ENCODE results near the gene RNASEH1.

Gene RNASEH1

DNA sequence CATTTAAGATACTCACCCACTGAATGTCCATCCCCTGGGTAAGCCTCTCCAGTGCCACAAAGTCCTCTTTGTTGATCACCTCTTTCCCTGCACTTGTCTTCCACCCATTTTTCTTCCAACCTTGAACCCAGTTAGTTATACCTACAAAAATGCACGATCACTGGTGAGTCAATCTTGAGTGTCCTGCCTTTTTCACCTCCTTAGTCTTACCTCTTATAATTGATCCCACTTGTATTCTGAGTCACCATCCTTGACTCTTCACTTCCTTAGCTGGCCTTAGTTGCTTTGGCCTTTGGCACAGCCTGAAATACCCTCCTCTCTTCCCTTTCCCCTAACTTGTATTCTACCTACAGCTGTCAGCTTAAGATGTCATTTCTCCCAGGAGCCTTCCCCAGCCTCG lies 10.2 kb downstream of the RNASEH1 start:
- no peak overlapping the region for H3K4ac ChIP-seq (ENCODE audit: low read depth, low read length)
- H3K56ac ChIP-seq (ENCODE audit: low read length), result no peak overlapping the region
- H4K5ac ChIP-seq (ENCODE audit: low read length), result no peak overlapping the region
- peaks cover 30% of the 10 kb centered on the region for H3K36me3 ChIP-seq (ENCODE audit: control insufficient read depth, insufficient read depth, low read length)
- no peak overlapping the region for H2BK120ac ChIP-seq (ENCODE audit: low read depth, low read length)
- no peak overlapping the region for H3K18ac ChIP-seq (ENCODE audit: low read length)
- no peak overlapping the region for H3K4me3 ChIP-seq (ENCODE audit: low read length)
- WGBS (ENCODE audit: extremely low coverage, insufficient coverage, low lambda C conversion rate), result no CpG with 5 or more reads among the region's 2 CpGs
- H2AK5ac ChIP-seq (ENCODE audit: low read length), result no peak overlapping the region
- H2BK15ac ChIP-seq (replicated peaks; ENCODE audit: low read depth), result no peak overlapping the region
- peaks cover 6% of the 10 kb centered on the region for H3K79me1 ChIP-seq (ENCODE audit: low read length)
- H3K27me3 ChIP-seq (ENCODE audit: insufficient read depth, low read length, poor library complexity), result no peaks in the 10 kb centered on the region
- no peak overlapping the region for H3K27ac ChIP-seq (ENCODE audit: low read depth, low read length)
- H3K23ac ChIP-seq (ENCODE audit: low read length), result no peak overlapping the region
- H3K9ac ChIP-seq (ENCODE audit: low read length), result no peak overlapping the region
- no peak overlapping the region for H3K4me2 ChIP-seq (ENCODE audit: low read length)
- no peak overlapping the region for H4K8ac ChIP-seq (ENCODE audit: low read depth, low read length)
- DNase-seq, result no peak
- H2BK5ac ChIP-seq (ENCODE audit: low read length), result no peak overlapping the region
- H3K79me2 ChIP-seq (ENCODE audit: control insufficient read depth, insufficient read depth, low read length), result peaks cover 2% of the 10 kb centered on the region
- no peaks in the 10 kb centered on the region for H3K4me1 ChIP-seq (ENCODE audit: control insufficient read depth, low read depth, low read length)

DNA sequence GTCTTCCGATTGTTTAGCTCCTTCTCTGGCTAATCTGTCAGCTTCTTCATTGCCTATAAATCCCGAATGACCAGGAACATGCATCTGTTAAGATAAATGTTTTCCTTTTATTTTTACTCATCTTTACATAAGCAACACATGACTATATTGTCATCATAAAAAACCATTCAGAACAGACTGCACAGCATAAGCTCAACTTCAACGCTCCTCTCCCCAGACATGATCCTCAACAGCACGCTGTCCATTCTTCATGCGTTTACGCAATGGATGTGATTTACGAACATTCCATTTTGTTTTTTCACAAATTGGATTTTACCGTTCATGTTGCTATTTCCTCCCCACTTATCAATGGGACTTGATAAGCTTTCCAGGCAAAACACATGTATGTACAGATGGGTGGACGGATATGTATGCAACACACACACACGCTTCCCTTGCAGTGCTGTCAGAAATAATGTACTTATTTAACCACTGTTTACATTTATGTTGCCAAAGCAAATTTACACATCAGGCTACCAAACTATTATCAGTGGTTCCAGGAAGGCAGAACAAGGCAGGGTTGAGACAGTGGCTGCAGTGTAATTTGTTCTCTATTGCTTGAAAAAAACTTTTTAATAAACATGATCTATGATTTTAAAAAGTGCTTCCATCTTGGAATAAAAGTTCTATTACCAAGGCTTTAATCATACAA lies 12.2 kb downstream of the RNASEH1 start:
- Histone ChIP-seq H4K8ac (ENCODE audit: low read depth, low read length) (no peak overlapping the region), H3K4me1 (ENCODE audit: control insufficient read depth, low read depth, low read length) (no peaks in the 10 kb centered on the region), H3K79me2 (ENCODE audit: control insufficient read depth, insufficient read depth, low read length) (peaks cover 2% of the 10 kb centered on the region), H3K79me1 (ENCODE audit: low read length) (peaks cover 7% of the 10 kb centered on the region), H3K4me3 (ENCODE audit: low read length) (no peak overlapping the region), H3K36me3 (ENCODE audit: control insufficient read depth, insufficient read depth, low read length) (peaks cover 31% of the 10 kb centered on the region), H3K4me2 (ENCODE audit: low read length) (no peak overlapping the region), H3K4ac (ENCODE audit: low read depth, low read length) (no peak overlapping the region), H3K18ac (ENCODE audit: low read length) (no peak overlapping the region), H2BK5ac (ENCODE audit: low read length) (no peak overlapping the region), H3K9ac (ENCODE audit: low read length) (no peak overlapping the region), H3K56ac (ENCODE audit: low read length) (no peak overlapping the region), H3K23ac (ENCODE audit: low read length) (no peak overlapping the region), H2BK120ac (ENCODE audit: low read depth, low read length) (no peak overlapping the region), H4K5ac (ENCODE audit: low read length) (no peak overlapping the region), H3K27ac (ENCODE audit: low read depth, low read length) (no peak overlapping the region), H2BK15ac (replicated peaks; ENCODE audit: low read depth) (no peak overlapping the region), H3K27me3 (ENCODE audit: insufficient read depth, low read length, poor library complexity) (no peaks in the 10 kb centered on the region), H2AK5ac (ENCODE audit: low read length) (no peak overlapping the region)
- no CpG with 5 or more reads among the region's 10 CpGs for WGBS (ENCODE audit: extremely low coverage, insufficient coverage, low lambda C conversion rate)
- DNase-seq, result no peak

DNA sequence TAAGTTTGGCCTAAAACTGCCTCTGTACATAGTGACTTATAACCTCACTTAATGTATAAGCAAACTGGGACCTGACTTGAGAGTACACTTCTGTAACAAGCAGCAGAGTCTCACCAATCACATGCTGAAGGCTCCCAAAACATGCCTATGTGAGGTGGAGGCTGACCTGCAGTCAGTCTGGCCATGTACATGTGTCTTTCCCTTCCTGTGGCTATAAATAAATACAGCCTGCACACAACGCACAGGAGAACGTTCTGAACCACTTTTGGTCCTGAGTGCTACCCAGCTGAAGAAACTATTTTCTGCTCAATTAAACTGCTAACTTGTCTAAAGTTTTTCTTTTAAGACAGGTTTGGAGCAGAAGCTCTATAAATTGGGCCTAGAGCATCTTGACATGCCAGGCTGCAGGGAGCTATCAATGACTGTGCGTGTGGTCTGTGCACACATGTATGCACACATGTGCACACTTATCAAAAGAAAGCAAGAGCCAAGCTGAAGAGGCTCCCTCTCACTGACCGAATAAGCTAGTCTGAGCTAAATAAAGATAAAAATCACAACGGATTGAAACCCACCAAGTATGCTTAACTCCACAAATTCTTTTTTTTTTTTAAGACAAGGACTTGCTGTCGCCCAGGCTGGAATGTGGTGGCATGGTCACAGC lies 15.0 kb downstream of the RNASEH1 start:
- no peaks in the 10 kb centered on the region for H3K4me1 ChIP-seq (ENCODE audit: control insufficient read depth, low read depth, low read length)
- peaks cover 7% of the 10 kb centered on the region for H3K79me1 ChIP-seq (ENCODE audit: low read length)
- no peak overlapping the region for H3K9ac ChIP-seq (ENCODE audit: low read length)
- no peak overlapping the region for H3K4me3 ChIP-seq (ENCODE audit: low read length)
- H3K27me3 ChIP-seq (ENCODE audit: insufficient read depth, low read length, poor library complexity), result no peaks in the 10 kb centered on the region
- H3K36me3 ChIP-seq (ENCODE audit: control insufficient read depth, insufficient read depth, low read length), result peaks cover 22% of the 10 kb centered on the region
- no peak overlapping the region for H3K56ac ChIP-seq (ENCODE audit: low read length)
- peaks cover 2% of the 10 kb centered on the region for H3K79me2 ChIP-seq (ENCODE audit: control insufficient read depth, insufficient read depth, low read length)
- H2AK5ac ChIP-seq (ENCODE audit: low read length), result no peak overlapping the region
- H2BK120ac ChIP-seq (ENCODE audit: low read depth, low read length), result no peak overlapping the region
- no peak overlapping the region for H2BK5ac ChIP-seq (ENCODE audit: low read length)
- DNase-seq, result no peak
- H3K4ac ChIP-seq (ENCODE audit: low read depth, low read length), result no peak overlapping the region
- no peak overlapping the region for H3K18ac ChIP-seq (ENCODE audit: low read length)
- no peak overlapping the region for H3K23ac ChIP-seq (ENCODE audit: low read length)
- H3K27ac ChIP-seq (ENCODE audit: low read depth, low read length), result no peak overlapping the region
- H4K5ac ChIP-seq (ENCODE audit: low read length), result no peak overlapping the region
- no peak overlapping the region for H4K8ac ChIP-seq (ENCODE audit: low read depth, low read length)
- no CpG with 5 or more reads among the region's 6 CpGs for WGBS (ENCODE audit: extremely low coverage, insufficient coverage, low lambda C conversion rate)
- H3K4me2 ChIP-seq (ENCODE audit: low read length), result no peak overlapping the region
- no peak overlapping the region for H2BK15ac ChIP-seq (replicated peaks; ENCODE audit: low read depth)

DNA sequence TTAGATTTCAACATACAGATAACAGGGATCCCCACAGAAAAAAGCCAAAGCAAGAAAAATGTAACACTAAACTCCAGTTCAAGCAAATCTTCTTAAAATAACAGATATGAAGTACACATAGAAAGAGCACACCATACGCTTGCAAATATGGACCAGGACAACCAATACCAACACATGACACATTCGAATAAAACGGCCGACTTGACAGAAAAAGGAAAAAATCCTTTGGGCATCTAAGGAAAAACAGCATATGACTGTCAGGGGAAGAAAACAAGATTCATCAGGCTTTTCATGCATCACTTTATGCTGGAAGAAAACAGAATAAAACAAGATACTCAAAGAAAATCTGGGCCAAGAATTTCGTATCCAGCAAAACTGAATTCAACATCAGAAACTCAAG lies 16.0 kb downstream of the RNASEH1 start:
- Histone ChIP-seq H3K4me3 (ENCODE audit: low read length) (no peak overlapping the region), H3K18ac (ENCODE audit: low read length) (no peak overlapping the region), H3K4ac (ENCODE audit: low read depth, low read length) (no peak overlapping the region), H2AK5ac (ENCODE audit: low read length) (no peak overlapping the region), H2BK120ac (ENCODE audit: low read depth, low read length) (no peak overlapping the region), H4K5ac (ENCODE audit: low read length) (no peak overlapping the region), H3K27me3 (ENCODE audit: insufficient read depth, low read length, poor library complexity) (no peaks in the 10 kb centered on the region), H2BK15ac (replicated peaks; ENCODE audit: low read depth) (no peak overlapping the region), H3K4me2 (ENCODE audit: low read length) (no peak overlapping the region), H3K79me2 (ENCODE audit: control insufficient read depth, insufficient read depth, low read length) (peaks cover 2% of the 10 kb centered on the region), H3K4me1 (ENCODE audit: control insufficient read depth, low read depth, low read length) (no peaks in the 10 kb centered on the region), H3K27ac (ENCODE audit: low read depth, low read length) (no peak overlapping the region), H3K56ac (ENCODE audit: low read length) (no peak overlapping the region), H4K8ac (ENCODE audit: low read depth, low read length) (no peak overlapping the region), H3K36me3 (ENCODE audit: control insufficient read depth, insufficient read depth, low read length) (peaks cover 20% of the 10 kb centered on the region), H3K9ac (ENCODE audit: low read length) (no peak overlapping the region), H2BK5ac (ENCODE audit: low read length) (no peak overlapping the region), H3K23ac (ENCODE audit: low read length) (no peak overlapping the region), H3K79me1 (ENCODE audit: low read length) (peaks cover 7% of the 10 kb centered on the region)
- WGBS (ENCODE audit: extremely low coverage, insufficient coverage, low lambda C conversion rate), result no CpG with 5 or more reads among the region's 5 CpGs
- no peak for DNase-seq

DNA sequence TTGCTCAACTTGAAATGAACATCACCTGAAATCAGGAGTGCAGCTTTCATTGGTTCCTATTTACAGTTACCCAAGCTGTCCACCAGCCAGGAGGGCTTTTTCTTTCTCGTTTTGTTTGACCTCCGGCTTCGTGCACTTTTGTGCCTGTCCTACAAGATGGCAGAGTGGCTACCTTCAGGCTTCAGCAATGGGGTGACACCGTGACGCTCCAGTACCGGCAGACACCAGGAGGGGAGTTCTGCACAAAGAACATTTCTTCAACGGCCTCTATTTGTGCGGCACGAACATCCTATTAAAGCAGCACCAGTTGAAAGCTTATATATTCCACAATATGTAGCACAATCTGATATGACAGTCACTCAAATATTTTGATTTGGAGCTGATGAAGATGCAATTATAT lies 18.3 kb downstream of the RNASEH1 start:
- Histone ChIP-seq H4K5ac (ENCODE audit: low read length) (no peak overlapping the region), H3K9ac (ENCODE audit: low read length) (no peak overlapping the region), H2AK5ac (ENCODE audit: low read length) (no peak overlapping the region), H2BK120ac (ENCODE audit: low read depth, low read length) (no peak overlapping the region), H3K4me3 (ENCODE audit: low read length) (no peak overlapping the region), H3K4me2 (ENCODE audit: low read length) (no peak overlapping the region), H3K4ac (ENCODE audit: low read depth, low read length) (no peak overlapping the region), H3K4me1 (ENCODE audit: control insufficient read depth, low read depth, low read length) (no peaks in the 10 kb centered on the region), H4K8ac (ENCODE audit: low read depth, low read length) (no peak overlapping the region), H3K23ac (ENCODE audit: low read length) (no peak overlapping the region), H3K18ac (ENCODE audit: low read length) (no peak overlapping the region), H3K79me1 (ENCODE audit: low read length) (peaks cover 6% of the 10 kb centered on the region), H2BK15ac (replicated peaks; ENCODE audit: low read depth) (no peak overlapping the region), H3K56ac (ENCODE audit: low read length) (no peak overlapping the region), H3K36me3 (ENCODE audit: control insufficient read depth, insufficient read depth, low read length) (peaks cover 12% of the 10 kb centered on the region), H3K27ac (ENCODE audit: low read depth, low read length) (no peak overlapping the region), H3K79me2 (ENCODE audit: control insufficient read depth, insufficient read depth, low read length) (peaks cover 2% of the 10 kb centered on the region), H2BK5ac (ENCODE audit: low read length) (no peak overlapping the region), H3K27me3 (ENCODE audit: insufficient read depth, low read length, poor library complexity) (no peaks in the 10 kb centered on the region)
- WGBS (ENCODE audit: extremely low coverage, insufficient coverage, low lambda C conversion rate), result no CpG with 5 or more reads among the region's 9 CpGs
- no peak for DNase-seq
